GM18505 (cell line): ENCODE data around the gene CARD6.
"Not testable (repeated sequence)": the region's sequence is repeated elsewhere in the genome, so short reads cannot be mapped to it uniquely, and the experiment has no call there.

ENCODE experiments used
- ATAC-seq: cut with Tn5 transposase; IDR thresholded peaks from one replicate; pipeline ENCODE4 v1.9.1; 2021; ENCODE audit not compliant: unreplicated experiment
- POLR2A ChIP-seq: IDR thresholded peaks from 4 replicates; pipeline ENCODE4 v1.6.1; 2011; ENCODE audit warnings: borderline replicate concordance; ENCODE audit not compliant: insufficient read depth, insufficient read length; ENCODE audit errors: extremely low read depth

Gene CARD6

GRCh38 chr5:40834391-40834848 lies 6.7 kb upstream of the CARD6 start:
- no peak for TF ChIP-seq POLR2A
- ATAC-seq: no peak

GRCh38 chr5:40834849-40835787 lies 6.0 kb upstream of the CARD6 start, which contains the start of gene RPL37:
TSS of gene RPL37 (minus strand) at chr5:40835222. CDS start at chr5:40835185, 37 bp downstream.
- peak; percentile 99 for ATAC-seq
- TF ChIP-seq POLR2A: peak; percentile 99

GRCh38 chr5:40838086-40838485 lies 3.1 kb upstream of the CARD6 start:
- ATAC-seq: no peak

GRCh38 chr5:40842351-40842750 lies 1.2 kb downstream of the CARD6 start:
- no peak for TF ChIP-seq POLR2A
- ATAC-seq: no peak

More at GRCh38 chr5:40838086-40838485, 3.1 kb upstream of the CARD6 start:
- no peak for TF ChIP-seq POLR2A

GRCh38 chr5:40844565-40844964 lies 3.4 kb downstream of the CARD6 start:
- ATAC-seq: no peak
- no peak for TF ChIP-seq POLR2A

GRCh38 chr5:40846371-40846770 lies 5.2 kb downstream of the CARD6 start:
- TF ChIP-seq POLR2A: no peak
- no peak for ATAC-seq

- no peak for TF ChIP-seq POLR2A
- ATAC-seq: no peak
Observed at GRCh38 chr5:40847525-40847924, 6.4 kb downstream of the CARD6 start.

GRCh38 chr5:40853632-40854192 lies 12.5 kb downstream of the CARD6 start:
- no peak for TF ChIP-seq POLR2A
- no peak for ATAC-seq

- no peak for ATAC-seq
- no peak for TF ChIP-seq POLR2A
Observed at GRCh38 chr5:40860711-40861110, 19.5 kb downstream of the CARD6 start.

- not testable (repeated sequence) for ATAC-seq
Observed at GRCh38 chr5:40865004-40865403, 23.8 kb downstream of the CARD6 start.

GRCh38 chr5:40866844-40867243 lies 25.7 kb downstream of the CARD6 start:
- ATAC-seq: no peak
- TF ChIP-seq POLR2A: no peak

GRCh38 chr5:40869384-40869783 lies 28.2 kb downstream of the CARD6 start:
- ATAC-seq: no peak
- TF ChIP-seq POLR2A: no peak

- ATAC-seq: no peak
- no peak for TF ChIP-seq POLR2A
Observed at GRCh38 chr5:40871177-40871576, 30.0 kb downstream of the CARD6 start.

- ATAC-seq: not testable (repeated sequence)
Observed at GRCh38 chr5:40872253-40872652, 31.1 kb downstream of the CARD6 start.

- ATAC-seq: no peak
- TF ChIP-seq POLR2A: no peak
Observed at GRCh38 chr5:40873286-40873880, 32.2 kb downstream of the CARD6 start.
